ENCODE data around the gene YIF1B.

The YIF1B gene

GRCh38 chr19:38303517-38304351, 12.0 kb downstream of the YIF1B start, which contains the start of gene C19orf33:
C19orf33 (plus strand) TSS chr19:38304251; CDS start chr19:38304262, 11 bp downstream.
- DNase-seq, result no peak

- no peak for DNase-seq
These were observed 16.7 kb downstream of the YIF1B start for GRCh38 chr19:38298821-38299680.

GRCh38 chr19:38294090-38294489, 21.7 kb downstream of the YIF1B start:
- no peak for DNase-seq

- no peak for DNase-seq
These were observed 22.5 kb downstream of the YIF1B start for GRCh38 chr19:38293281-38293680.

- DNase-seq, result no peak
These were observed 23.9 kb downstream of the YIF1B start for GRCh38 chr19:38291855-38292254.

GRCh38 chr19:38290631-38291147, 25.1 kb downstream of the YIF1B start:
- no peak for DNase-seq

GRCh38 chr19:38289955-38290354, 25.8 kb downstream of the YIF1B start:
- no peak for DNase-seq

GRCh38 chr19:38288123-38288855, 27.5 kb downstream of the YIF1B start:
- DNase-seq, result no peak

- no peak for DNase-seq
These were observed 28.1 kb downstream of the YIF1B start for GRCh38 chr19:38287604-38288003.

- DNase-seq, result no peak
These were observed 30.2 kb downstream of the YIF1B start for GRCh38 chr19:38285567-38285966.

GRCh38 chr19:38284422-38284821, 31.3 kb downstream of the YIF1B start:
- no peak for DNase-seq

GRCh38 chr19:38283271-38283670, 32.5 kb downstream of the YIF1B start:
- no peak for DNase-seq

- no peak for DNase-seq
These were observed 33.8 kb downstream of the YIF1B start for GRCh38 chr19:38281811-38282566.

- no peak for DNase-seq
These were observed 35.5 kb downstream of the YIF1B start for GRCh38 chr19:38280030-38280921.

- no peak for DNase-seq
These were observed 37.0 kb downstream of the YIF1B start for GRCh38 chr19:38278751-38279150.

GRCh38 chr19:38277969-38278680, 37.6 kb downstream of the YIF1B start:
- DNase-seq, result no peak

- DNase-seq, result no peak
These were observed 38.2 kb downstream of the YIF1B start for GRCh38 chr19:38277549-38277948.

- no peak for DNase-seq
These were observed 38.7 kb downstream of the YIF1B start for GRCh38 chr19:38276942-38277517.

- no peak for DNase-seq
These were observed 41.0 kb downstream of the YIF1B start for GRCh38 chr19:38274739-38275138.

- no peak for DNase-seq
These were observed 42.2 kb downstream of the YIF1B start for GRCh38 chr19:38273499-38273898.
